Measurements from ENCODE around the gene OAS2.

GRCh38 chr12:112947314-112947713 is 31.0 kb upstream of the OAS2 start:
- TF ChIP-seq ATF3 (IDR thresholded peaks at IDR 0.05; ENCODE audit: borderline replicate concordance, extremely low read depth, low read depth, low read length), result no peak
- TF ChIP-seq MAX (IDR thresholded peaks at IDR 0.05; ENCODE audit: low read depth, low read length), result no peak
- no peak for TF ChIP-seq EZH2 (IDR thresholded peaks at IDR 0.05; ENCODE audit: borderline replicate concordance, control insufficient read depth, low read depth, low read length)
- TF ChIP-seq, protein P1, sequence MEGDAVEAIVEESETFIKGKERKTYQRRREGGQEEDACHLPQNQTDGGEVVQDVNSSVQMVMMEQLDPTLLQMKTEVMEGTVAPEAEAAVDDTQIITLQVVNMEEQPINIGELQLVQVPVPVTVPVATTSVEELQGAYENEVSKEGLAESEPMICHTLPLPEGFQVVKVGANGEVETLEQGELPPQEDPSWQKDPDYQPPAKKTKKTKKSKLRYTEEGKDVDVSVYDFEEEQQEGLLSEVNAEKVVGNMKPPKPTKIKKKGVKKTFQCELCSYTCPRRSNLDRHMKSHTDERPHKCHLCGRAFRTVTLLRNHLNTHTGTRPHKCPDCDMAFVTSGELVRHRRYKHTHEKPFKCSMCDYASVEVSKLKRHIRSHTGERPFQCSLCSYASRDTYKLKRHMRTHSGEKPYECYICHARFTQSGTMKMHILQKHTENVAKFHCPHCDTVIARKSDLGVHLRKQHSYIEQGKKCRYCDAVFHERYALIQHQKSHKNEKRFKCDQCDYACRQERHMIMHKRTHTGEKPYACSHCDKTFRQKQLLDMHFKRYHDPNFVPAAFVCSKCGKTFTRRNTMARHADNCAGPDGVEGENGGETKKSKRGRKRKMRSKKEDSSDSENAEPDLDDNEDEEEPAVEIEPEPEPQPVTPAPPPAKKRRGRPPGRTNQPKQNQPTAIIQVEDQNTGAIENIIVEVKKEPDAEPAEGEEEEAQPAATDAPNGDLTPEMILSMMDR (IDR thresholded peaks at IDR 0.05 in 2 of 3, conservative IDR thresholded peaks at IDR 0.05 in 1 of 3; ENCODE audit: control insufficient read depth in 2 of 3, extremely low read depth in 1 of 3, insufficient read depth in 1 of 3, low read depth in 3 of 3, low read length in 3 of 3), result no peak
- TF ChIP-seq CEBPB (IDR thresholded peaks at IDR 0.05; ENCODE audit: borderline replicate concordance in 1 of 2, low read depth in 2 of 2, low read length in 2 of 2), result no peak
- TF ChIP-seq GABPA (IDR thresholded peaks at IDR 0.05; ENCODE audit: low read depth), result no peak
- no peak for TF ChIP-seq MEF2B (IDR thresholded peaks at IDR 0.05; ENCODE audit: partially characterized antibody, poor library complexity, severe bottlenecking)
- TF ChIP-seq SUZ12 (IDR thresholded peaks at IDR 0.05; ENCODE audit: unreplicated experiment), result no peak
